GM15510 (cell line): Measurements from ENCODE around the gene FLOT1.
A peak's percentile ranks its signal among the peaks of the same experiment; 100 is the strongest.

Experiments used
- POLR2A ChIP-seq: IDR thresholded peaks from 3 replicates; pipeline ENCODE4 v1.6.1; 2011; ENCODE audit warnings: borderline replicate concordance; ENCODE audit not compliant: insufficient read length; ENCODE audit errors: extremely low read depth

The FLOT1 gene

GRCh38 chr6:30757261-30757904 is 14.9 kb upstream of the FLOT1 start:
- no peak for TF ChIP-seq POLR2A

GRCh38 chr6:30754631-30755030 is 12.1 kb upstream of the FLOT1 start:
- no peak for TF ChIP-seq POLR2A

GRCh38 chr6:30752157-30752927 is 9.9 kb upstream of the FLOT1 start:
- TF ChIP-seq POLR2A: no peak

DNA sequence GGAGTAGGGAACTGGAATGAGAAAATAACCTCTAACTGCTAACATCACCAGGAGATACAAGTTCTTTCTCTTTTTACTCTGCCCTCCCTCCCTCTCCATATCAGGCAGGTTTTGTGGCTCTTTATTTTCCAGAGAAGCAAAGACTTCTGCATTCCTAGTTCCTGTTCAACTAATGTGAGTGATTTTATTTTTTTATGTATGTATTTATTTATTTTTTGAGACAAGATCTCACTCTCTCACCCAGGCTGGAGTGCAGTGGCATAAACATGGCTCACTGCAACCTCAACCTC is 7.8 kb upstream of the FLOT1 start:
- no peak for TF ChIP-seq POLR2A

DNA sequence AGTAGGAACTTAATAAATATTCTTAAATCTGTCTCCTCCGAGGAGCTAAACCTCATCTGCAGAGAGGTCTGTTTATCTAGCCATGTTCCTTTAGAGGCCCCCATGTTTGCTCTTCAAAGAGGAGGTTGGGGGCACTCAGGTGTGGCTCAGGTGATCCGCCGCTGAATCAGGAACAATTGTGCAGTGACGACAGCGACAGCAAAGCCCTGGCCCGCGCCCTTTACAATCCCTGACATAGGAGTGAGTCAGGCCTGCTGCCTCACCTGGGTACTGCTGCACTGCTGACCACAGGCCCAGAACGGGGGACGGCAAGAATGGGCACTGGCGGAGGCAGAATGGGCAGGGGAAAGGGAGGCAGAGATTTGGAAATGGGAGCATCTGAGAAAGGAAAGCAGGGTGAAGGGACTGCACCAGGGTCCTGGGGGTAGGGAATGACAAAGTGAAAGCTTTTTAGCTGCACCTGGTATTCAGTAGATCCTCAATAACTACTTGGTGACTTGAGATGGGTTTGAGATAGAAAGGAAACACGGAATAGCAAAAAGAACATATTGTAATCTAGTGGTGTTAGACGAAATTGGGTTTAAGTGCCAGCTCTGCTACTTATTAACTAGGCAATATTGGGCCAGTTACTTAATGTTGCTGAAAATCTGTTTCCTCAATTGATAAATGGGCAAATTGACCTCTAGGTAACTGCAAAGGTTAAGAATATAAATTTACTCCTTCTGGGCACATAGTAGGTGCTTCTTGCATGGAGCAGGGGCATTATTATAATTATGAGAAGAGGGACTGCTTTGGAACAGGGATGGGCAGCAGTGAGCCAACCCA is 7.3 kb upstream of the FLOT1 start:
- TF ChIP-seq POLR2A: no peak

GRCh38 chr6:30748851-30749540 is 6.5 kb upstream of the FLOT1 start:
- no peak for TF ChIP-seq POLR2A

DNA sequence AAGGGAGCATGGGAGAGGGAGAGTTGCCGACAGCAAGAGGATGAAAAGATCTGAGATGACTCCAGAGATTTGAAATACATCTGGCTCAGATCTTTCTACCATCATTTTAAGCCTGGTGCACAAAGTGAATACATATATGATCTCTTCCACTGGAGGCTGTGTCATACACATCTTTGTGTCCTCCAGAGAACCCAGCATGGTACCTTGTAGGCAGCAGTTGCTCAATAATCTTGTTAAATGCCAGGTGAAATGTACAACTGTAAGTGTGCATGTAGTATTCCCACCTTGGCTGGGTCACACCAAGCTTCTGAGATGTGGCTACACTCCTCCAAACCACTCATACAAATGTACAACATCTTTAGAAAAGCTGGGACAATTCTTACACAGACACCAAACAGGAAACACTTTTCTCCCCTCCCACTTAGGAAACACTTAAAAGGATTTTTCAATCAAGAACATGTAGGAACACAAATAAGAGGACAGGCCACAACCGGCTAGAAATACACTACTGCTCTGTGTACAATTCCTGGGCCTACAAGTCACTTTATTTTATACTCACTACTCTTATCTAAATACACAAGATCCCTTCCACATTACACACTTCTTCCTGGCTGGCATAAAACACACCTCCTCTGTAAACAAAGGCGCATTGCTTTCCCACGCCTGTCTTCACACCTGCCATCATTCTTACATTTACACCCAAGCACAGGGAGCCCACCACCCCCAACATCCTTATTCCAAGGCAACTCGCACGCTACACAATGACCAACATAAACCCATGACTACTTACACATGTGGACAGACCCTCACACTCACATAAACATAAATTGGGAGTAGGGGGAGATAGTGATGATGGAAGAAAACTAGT is 5.6 kb upstream of the FLOT1 start:
- no peak for TF ChIP-seq POLR2A

GRCh38 chr6:30747300-30747687 is 4.8 kb upstream of the FLOT1 start:
- TF ChIP-seq POLR2A: no peak

GRCh38 chr6:30744054-30744805 is 1.7 kb upstream of the FLOT1 start, which contains the start of gene IER3:
Gene IER3, minus strand, starts transcription at chr6:30744547. Its CDS starts 29 bp downstream, at chr6:30744518.
- TF ChIP-seq POLR2A: peak; percentile 99

- TF ChIP-seq POLR2A: peak; percentile 19
These were observed 889 bp upstream of the FLOT1 start for GRCh38 chr6:30743099-30744053.

- no peak for TF ChIP-seq POLR2A
These were observed 635 bp downstream of the FLOT1 start for GRCh38 chr6:30741789-30742315.
